ENCODE results near the gene TMEM119.

TMEM119 gene

DNA sequence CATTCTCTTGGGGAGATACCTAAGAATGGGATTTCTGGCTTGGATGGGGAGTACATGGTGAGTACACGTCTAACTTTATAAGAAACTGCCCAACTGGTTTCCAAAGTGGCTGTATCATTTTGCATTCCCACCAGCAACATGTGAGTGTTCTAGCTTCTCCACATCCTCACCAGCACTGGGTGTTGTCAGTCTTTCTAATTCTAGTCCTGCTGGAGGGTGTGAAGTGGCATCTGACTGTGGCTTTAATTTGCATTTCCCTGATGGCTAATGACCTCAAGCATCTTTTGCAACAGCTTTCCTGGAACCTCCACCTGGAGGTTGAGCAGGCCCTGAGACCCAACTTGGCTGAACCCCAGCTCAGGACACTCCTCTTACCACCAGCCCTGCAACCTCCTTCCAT, 18.0 kb upstream of the TMEM119 start:
- no peak for TF ChIP-seq CTCF (IDR thresholded peaks at IDR 0.05; ENCODE audit: borderline replicate concordance, control extremely low read depth, extremely low read depth, insufficient read depth, missing control alignments)
- in situ Hi-C loops (cut with MboI; ENCODE audit: low sequenced_read_pairs, unreplicated experiment) = loop anchor here (5.0 kb wide), 1 partner anchor 49 kb away; no protein-coding TSS in a partner anchor
- no peak for DNase-seq (ENCODE audit: low spot score)

DNA sequence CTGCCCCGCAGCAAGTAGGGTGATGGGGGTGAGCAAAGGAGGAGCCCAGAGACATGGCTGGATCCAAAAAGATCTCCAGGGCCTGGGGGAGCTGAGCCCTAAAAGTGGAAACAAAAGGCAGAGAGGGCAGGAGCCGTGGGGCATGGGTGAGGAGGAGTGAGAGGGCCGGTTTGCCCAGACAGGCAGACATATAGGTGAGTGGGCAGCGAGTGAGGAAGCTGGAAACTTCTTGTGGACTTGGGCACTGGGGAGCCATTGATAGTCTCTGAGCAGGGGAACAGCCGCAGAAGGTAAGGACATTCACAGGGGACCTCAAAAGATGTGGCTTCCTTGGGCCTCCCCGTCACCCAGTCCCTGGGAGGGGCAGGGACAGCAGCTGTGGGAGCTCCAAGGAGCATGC, 16.8 kb upstream of the TMEM119 start:
- TF ChIP-seq CTCF (IDR thresholded peaks at IDR 0.05; ENCODE audit: borderline replicate concordance, control extremely low read depth, extremely low read depth, insufficient read depth, missing control alignments) = no peak
- no peak for DNase-seq (ENCODE audit: low spot score)
- in situ Hi-C loops (cut with MboI; ENCODE audit: low sequenced_read_pairs, unreplicated experiment) = loop anchor here (5.0 kb wide), 1 partner anchor 47 kb away; no protein-coding TSS in a partner anchor

- in situ Hi-C loops (cut with MboI; ENCODE audit: low sequenced_read_pairs, unreplicated experiment) = no loop called here
These were observed 16.2 kb upstream of the TMEM119 start for GRCh38 chr12:108614041-108614440.

GRCh38 chr12:108613548-108613947, 15.7 kb upstream of the TMEM119 start:
- in situ Hi-C loops (cut with MboI; ENCODE audit: low sequenced_read_pairs, unreplicated experiment) = no loop called here
- DNase-seq (ENCODE audit: low spot score) = no peak
- TF ChIP-seq CTCF (IDR thresholded peaks at IDR 0.05; ENCODE audit: borderline replicate concordance, control extremely low read depth, extremely low read depth, insufficient read depth, missing control alignments) = no peak

More at GRCh38 chr12:108614041-108614440, 16.2 kb upstream of the TMEM119 start:
- DNase-seq (ENCODE audit: low spot score) = no peak
- no peak for TF ChIP-seq CTCF (IDR thresholded peaks at IDR 0.05; ENCODE audit: borderline replicate concordance, control extremely low read depth, extremely low read depth, insufficient read depth, missing control alignments)

- in situ Hi-C loops (cut with MboI; ENCODE audit: low sequenced_read_pairs, unreplicated experiment) = no loop called here
- no peak for DNase-seq (ENCODE audit: low spot score)
- no peak for TF ChIP-seq CTCF (IDR thresholded peaks at IDR 0.05; ENCODE audit: borderline replicate concordance, control extremely low read depth, extremely low read depth, insufficient read depth, missing control alignments)
These were observed 15.0 kb upstream of the TMEM119 start for GRCh38 chr12:108612788-108613282.

GRCh38 chr12:108611884-108612415, 14.1 kb upstream of the TMEM119 start:
- in situ Hi-C loops (cut with MboI; ENCODE audit: low sequenced_read_pairs, unreplicated experiment) = no loop called here
- DNase-seq (ENCODE audit: low spot score) = no peak

More at GRCh38 chr12:108611884-108612415, 14.1 kb upstream of the TMEM119 start:
- peak; percentile 6 for TF ChIP-seq CTCF (IDR thresholded peaks at IDR 0.05; ENCODE audit: borderline replicate concordance, control extremely low read depth, extremely low read depth, insufficient read depth, missing control alignments)
